AG09309 (cell line): ENCODE measurements around the gene MIB1.

Experiments used
- DNase-seq: peaks from one replicate; pipeline ENCODE4 v3.0.0-alpha.2; 2010; ENCODE audit warnings: low read depth
- H3K4me3 ChIP-seq: 2 replicates; pipeline ENCODE4 v1.5.1; 2011; ENCODE audit warnings: mild to moderate bottlenecking, low read depth, low read length, moderate library complexity; ENCODE audit not compliant: control insufficient read depth
- TF ChIP-seq, protein P1 (sequence below): IDR thresholded peaks from 2 replicates; pipeline ENCODE4 v1.5.1; 2011; ENCODE audit warnings: mild to moderate bottlenecking, low read depth, low read length, inconsistent platforms; ENCODE audit not compliant: insufficient read depth, control insufficient read depth; ENCODE audit errors: missing control alignments

The MIB1 gene

DNA sequence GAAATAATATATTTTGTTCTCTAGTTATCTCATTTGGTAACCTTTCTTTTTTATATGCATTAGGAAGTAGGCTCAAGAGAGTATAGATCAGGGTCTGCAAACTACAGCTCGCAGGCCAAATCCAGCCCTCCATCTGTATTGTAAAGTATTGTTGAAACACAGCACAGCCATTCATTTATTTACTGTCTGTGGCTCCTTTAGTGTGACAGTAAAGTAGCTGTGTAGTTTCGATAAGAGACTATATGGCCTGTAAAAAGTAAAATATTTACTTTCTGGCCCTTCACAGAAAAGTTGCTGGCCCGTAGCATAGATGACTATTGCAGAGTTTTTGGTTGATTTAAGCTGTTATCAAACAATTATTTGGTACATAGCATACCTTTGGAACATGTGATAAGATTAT, 67.6 kb downstream of the MIB1 start:
- TF ChIP-seq, protein P1, sequence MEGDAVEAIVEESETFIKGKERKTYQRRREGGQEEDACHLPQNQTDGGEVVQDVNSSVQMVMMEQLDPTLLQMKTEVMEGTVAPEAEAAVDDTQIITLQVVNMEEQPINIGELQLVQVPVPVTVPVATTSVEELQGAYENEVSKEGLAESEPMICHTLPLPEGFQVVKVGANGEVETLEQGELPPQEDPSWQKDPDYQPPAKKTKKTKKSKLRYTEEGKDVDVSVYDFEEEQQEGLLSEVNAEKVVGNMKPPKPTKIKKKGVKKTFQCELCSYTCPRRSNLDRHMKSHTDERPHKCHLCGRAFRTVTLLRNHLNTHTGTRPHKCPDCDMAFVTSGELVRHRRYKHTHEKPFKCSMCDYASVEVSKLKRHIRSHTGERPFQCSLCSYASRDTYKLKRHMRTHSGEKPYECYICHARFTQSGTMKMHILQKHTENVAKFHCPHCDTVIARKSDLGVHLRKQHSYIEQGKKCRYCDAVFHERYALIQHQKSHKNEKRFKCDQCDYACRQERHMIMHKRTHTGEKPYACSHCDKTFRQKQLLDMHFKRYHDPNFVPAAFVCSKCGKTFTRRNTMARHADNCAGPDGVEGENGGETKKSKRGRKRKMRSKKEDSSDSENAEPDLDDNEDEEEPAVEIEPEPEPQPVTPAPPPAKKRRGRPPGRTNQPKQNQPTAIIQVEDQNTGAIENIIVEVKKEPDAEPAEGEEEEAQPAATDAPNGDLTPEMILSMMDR, result no peak
- DNase-seq, result no peak
- no peak overlapping the region for H3K4me3 ChIP-seq

DNA sequence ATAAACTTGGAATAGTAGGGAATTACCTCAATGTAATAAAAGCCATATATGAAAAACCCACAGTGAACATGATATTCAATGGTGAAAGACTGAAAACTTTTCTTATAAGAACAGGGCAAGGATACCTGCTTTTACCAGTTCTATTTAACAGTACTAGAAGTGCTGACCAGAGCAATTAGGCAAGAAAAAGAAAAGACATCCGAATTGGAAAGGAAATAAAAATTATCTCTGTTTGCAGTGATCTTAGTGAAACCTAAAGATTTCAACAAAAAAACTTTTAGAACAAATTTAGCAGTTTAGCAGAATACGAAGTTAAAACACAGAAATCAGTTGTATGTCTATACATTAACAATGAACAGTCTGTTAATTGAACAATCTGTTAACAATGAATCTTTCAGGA, 69.1 kb downstream of the MIB1 start:
- TF ChIP-seq, protein P1, result no peak
- H3K4me3 ChIP-seq, result no peak overlapping the region
- DNase-seq, result no peak

DNA sequence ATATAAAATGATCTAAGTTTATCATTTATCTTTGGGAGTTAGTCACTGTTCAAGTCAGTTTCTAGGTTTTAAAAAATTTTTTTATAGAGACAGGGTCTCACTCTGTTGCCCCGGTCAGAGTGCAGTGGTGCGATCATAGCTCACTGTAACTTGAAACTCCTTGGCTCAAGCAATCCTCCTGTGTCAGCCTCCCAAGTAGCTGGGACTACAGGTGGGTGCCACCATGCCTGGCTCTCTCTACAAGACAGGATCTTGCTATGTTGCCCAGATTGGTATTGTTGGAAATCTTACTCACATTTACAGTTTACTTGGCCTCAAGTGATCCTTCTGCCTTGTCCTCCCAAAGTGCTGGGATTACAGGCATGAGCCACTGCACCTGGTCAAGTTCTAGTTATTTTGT, 74.5 kb downstream of the MIB1 start:
- TF ChIP-seq, protein P1, result no peak
- H3K4me3 ChIP-seq, result no peak overlapping the region
- DNase-seq, result no peak

DNA sequence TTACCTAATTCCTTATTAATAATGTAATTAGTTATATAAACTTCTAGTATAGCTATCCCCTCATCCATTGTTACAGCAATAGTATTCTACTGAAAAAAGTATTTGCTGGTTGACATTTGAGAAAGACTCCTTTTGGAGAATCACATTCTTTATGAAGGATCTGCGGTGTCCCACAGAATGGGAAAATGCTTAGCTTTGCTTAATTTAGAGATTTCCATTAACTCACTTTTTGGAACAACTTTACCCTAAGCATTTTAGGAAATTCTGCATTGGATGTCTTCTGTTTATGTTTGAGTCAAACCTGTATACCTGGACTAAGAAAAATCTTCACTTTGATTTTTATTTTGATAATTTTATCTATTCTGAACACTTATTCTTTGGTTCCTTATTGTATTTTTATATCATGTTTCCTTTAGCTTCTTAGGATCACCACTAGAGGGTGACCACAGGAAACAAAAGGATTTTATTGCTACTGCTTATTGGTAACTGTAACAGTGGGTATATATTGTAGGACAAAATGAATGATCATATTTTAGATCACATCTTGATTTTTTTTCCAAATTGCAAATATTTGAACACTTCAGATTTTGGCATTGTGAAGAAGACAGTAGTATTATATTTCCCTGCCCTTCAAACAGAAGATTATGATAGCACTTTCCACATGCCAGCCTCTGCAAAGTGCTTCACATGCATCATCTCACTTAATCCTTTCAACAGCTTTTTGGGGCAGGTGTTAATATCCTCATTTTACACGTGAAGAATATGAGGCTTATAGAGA, 79.6 kb downstream of the MIB1 start:
- H3K4me3 ChIP-seq, result no peak overlapping the region
- DNase-seq, result peak; percentile 3
- TF ChIP-seq, protein P1, result peak; percentile 51

DNA sequence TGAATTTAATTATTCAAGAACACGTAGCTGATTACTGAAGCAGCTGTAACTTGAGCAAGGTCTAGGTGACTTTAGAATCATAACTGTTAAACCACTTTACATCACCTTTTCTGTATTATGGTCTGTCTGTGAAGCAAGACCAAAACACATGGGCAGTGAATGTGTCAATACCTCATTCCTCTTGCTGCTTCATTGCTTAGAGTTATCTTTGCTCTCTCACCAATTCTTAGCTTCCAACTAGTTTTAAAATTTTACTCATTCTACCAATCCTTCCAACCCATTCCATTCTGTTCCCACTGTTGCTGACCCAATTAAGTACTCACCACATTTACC, 80.2 kb downstream of the MIB1 start:
- TF ChIP-seq, protein P1, result no peak
- no peak overlapping the region for H3K4me3 ChIP-seq
- DNase-seq, result no peak

DNA sequence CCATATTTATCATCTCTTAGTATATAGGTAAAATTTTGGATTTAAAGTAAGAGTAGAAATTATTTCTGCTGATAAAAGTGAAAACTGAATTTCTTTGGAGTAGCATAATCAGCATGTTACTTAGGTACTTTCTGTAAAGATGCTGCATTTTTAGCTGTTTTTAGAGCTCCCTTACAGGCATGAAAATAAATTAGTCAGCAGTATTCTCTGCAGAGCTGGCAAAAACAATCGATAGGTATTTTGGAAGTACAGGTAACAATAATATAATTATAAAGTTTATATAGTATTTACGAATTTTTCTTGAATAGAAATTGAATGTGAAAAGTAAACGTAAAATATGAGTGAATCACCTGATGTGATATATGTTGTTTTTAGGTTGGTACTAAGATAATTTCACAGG, 83.3 kb downstream of the MIB1 start:
- DNase-seq, result no peak
- no peak overlapping the region for H3K4me3 ChIP-seq
- TF ChIP-seq, protein P1, result no peak
